Nephron (organoid): ENCODE measurements around the gene OGFOD3.

Source experiments
- H3K27ac Mint-ChIP-seq, 3 experiments: 2 replicates each; pipeline ENCODE4 v1.8.0; 2020; ENCODE audit warnings: mixed read lengths in 3 of 3, mild to moderate bottlenecking in 2 of 3, moderate library complexity in 1 of 3
- H3K27me3 Mint-ChIP-seq: 2 replicates; pipeline ENCODE4 v1.8.0; 2021; ENCODE audit warnings: low read depth, mild to moderate bottlenecking, moderate library complexity, mixed read lengths
- H3K36me3 Mint-ChIP-seq: 2 replicates; pipeline ENCODE4 v1.8.0; 2020; ENCODE audit warnings: low read depth, mixed read lengths
- H3K4me1 Mint-ChIP-seq: 2 replicates; pipeline ENCODE4 v1.8.0; 2020; ENCODE audit warnings: mixed read lengths
- H3K4me3 Mint-ChIP-seq, 3 experiments: 2 replicates each; pipeline ENCODE4 v1.8.0; 2020; ENCODE audit warnings: mild to moderate bottlenecking in 3 of 3, mixed read lengths in 3 of 3, moderate library complexity in 2 of 3
- H3K9me3 Mint-ChIP-seq: 2 replicates; pipeline ENCODE4 v1.8.0; 2020; ENCODE audit warnings: mixed read lengths
- TF ChIP-seq, protein P1 (sequence below), 3 experiments: fragments of 200-600 bp; sonication (generic); IDR thresholded peaks; one replicate each; pipeline ENCODE4 v1.5.0; 2021; ENCODE audit warnings: antibody characterized with exemption in 3 of 3; ENCODE audit not compliant: unreplicated experiment in 3 of 3

The OGFOD3 gene

DNA sequence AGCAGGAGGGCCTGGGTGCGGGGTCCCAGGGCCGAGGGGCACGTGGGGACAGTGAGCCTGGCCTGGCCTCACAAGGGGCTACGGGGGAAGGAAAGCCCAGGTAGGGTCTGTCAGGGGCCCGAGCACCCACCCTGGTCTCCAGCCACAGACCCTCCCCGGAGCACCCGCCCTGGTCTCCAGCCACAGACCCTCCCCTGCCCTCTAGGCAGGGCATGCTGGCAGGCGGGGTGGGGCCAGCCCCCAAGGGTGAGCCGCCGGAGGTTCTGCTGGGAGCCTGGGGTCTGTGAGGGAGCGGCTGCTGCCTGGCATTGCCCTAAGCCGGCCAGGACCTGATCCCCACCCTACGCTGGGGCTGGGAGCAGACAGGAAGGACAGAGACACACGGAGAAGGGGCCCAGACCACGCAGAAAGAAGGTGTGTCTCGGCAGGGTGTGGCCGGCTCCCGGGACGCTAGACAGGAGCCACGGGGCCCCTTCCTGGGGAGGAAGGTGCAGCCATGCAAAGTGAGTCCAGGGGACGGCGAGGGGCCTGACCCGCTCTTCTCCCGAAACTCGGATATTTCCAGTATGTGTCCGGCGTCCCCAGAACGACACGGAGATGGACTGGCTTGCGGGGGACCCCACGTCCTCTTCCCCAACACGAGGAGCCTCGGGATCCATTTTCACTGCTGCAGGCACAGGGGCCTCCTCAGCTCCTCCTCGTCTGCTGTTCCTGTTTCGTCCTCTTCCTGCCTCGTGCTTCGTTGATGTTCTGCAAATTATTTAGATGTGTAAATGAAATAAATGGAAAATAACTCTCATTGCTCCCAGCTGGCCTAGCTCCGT, 31.3 kb downstream of the OGFOD3 start:
- Mint-ChIP-seq H3K4me1 (peaks cover 32% of the 10 kb centered on the region), H3K27ac (peak overlapping the region in 2 of 3 experiments; percentile 44 to 76), H3K36me3 (peaks cover 4% of the 10 kb centered on the region), H3K4me3 (no peak overlapping the region), H3K9me3 (no peaks in the 10 kb centered on the region), H3K27me3 (no peaks in the 10 kb centered on the region)
- TF ChIP-seq, protein P1, sequence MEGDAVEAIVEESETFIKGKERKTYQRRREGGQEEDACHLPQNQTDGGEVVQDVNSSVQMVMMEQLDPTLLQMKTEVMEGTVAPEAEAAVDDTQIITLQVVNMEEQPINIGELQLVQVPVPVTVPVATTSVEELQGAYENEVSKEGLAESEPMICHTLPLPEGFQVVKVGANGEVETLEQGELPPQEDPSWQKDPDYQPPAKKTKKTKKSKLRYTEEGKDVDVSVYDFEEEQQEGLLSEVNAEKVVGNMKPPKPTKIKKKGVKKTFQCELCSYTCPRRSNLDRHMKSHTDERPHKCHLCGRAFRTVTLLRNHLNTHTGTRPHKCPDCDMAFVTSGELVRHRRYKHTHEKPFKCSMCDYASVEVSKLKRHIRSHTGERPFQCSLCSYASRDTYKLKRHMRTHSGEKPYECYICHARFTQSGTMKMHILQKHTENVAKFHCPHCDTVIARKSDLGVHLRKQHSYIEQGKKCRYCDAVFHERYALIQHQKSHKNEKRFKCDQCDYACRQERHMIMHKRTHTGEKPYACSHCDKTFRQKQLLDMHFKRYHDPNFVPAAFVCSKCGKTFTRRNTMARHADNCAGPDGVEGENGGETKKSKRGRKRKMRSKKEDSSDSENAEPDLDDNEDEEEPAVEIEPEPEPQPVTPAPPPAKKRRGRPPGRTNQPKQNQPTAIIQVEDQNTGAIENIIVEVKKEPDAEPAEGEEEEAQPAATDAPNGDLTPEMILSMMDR (IDR thresholded peaks at IDR 0.05; ENCODE audit: unreplicated experiment in 3 of 3): no peak

DNA sequence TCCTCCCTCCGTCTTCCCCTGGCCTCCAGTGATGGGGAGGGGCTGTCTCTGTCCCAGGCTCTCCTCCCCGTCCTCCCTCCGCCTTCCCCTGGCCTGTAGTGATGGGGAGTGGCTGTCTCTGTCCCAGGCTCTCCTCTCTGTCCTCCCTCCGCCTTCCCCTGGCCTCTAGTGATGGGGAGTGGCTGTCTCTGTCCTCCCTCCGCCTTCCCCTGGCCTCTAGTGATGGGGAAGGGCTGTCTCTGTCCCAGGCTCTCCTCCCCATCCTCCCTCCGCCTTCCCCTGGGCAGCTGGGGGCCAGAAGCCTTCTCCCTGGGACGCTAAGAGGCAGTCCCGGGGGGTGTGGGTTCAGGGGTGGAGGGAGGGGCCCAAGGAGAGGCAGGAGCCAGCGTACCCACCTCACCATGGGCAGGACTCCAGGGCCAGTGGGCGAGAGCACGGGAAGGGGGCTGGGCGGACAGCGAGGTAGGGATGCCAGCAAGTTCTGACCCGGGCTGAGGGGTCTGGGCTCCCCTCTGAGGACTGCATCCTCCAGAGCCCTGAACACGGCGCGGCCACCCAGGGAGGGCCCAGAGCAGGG, 32.0 kb downstream of the OGFOD3 start:
- Mint-ChIP-seq H3K36me3 (peaks cover 4% of the 10 kb centered on the region), H3K27ac (peak overlapping the region; percentile 17 to 77 (median 72)), H3K27me3 (no peaks in the 10 kb centered on the region), H3K4me3 (peak overlapping the region in 2 of 3 experiments; percentile 15 to 38), H3K9me3 (no peaks in the 10 kb centered on the region), H3K4me1 (peaks cover 33% of the 10 kb centered on the region)
- TF ChIP-seq, protein P1 (IDR thresholded peaks at IDR 0.05; ENCODE audit: unreplicated experiment in 3 of 3): no peak

DNA sequence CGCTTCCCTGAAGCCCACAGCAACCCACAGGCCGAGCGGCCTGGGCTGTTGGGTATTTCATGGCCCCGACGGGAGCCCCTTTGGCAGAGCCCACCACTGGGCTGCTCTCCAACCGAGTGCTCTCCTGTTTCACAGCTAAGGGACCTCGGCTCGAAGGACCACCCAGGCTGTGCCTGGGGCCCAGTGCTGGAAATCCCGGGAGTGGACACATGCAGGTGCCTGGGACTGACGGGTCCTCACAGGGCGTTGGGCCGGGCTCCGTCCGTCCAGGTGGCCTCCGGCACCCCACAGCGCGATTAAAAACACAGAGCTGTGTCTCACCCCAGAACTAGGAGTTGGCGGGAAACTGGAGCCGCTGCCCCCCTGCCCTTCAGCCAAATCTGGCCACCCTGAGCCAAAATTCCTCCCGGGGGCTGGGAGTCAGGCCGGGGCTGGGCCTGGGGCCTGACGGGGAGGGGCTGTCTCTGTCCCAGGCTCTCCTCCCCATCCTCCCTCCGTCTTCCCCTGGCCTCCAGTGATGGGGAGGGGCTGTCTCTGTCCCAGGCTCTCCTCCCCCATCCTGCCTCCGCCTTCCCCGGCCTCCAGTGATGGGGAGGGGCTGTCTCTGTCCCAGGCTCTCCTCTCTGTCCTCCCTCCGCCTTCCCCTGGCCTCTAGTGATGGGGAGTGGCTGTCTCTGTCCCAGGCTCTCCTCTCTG, 32.7 kb downstream of the OGFOD3 start:
- no peaks in the 10 kb centered on the region for H3K9me3 Mint-ChIP-seq
- TF ChIP-seq, protein P1 (IDR thresholded peaks at IDR 0.05; ENCODE audit: unreplicated experiment in 3 of 3): no peak
- peaks cover 39% of the 10 kb centered on the region for H3K4me1 Mint-ChIP-seq
- H3K27me3 Mint-ChIP-seq: no peaks in the 10 kb centered on the region
- peak overlapping the region; percentile 17 to 77 (median 72) for H3K27ac Mint-ChIP-seq
- peaks cover 4% of the 10 kb centered on the region for H3K36me3 Mint-ChIP-seq
- peak overlapping the region in 1 of 3 experiments; percentile 15 for H3K4me3 Mint-ChIP-seq

- peaks cover 5% of the 10 kb centered on the region for H3K27me3 Mint-ChIP-seq
- H3K27ac Mint-ChIP-seq: peak overlapping the region in 1 of 3 experiments; percentile 72
- no peaks in the 10 kb centered on the region for H3K9me3 Mint-ChIP-seq
- peaks cover 39% of the 10 kb centered on the region for H3K4me1 Mint-ChIP-seq
- no peak overlapping the region for H3K4me3 Mint-ChIP-seq
- TF ChIP-seq, protein P1 (IDR thresholded peaks at IDR 0.05; ENCODE audit: unreplicated experiment in 3 of 3): no peak
- H3K36me3 Mint-ChIP-seq: peaks cover 4% of the 10 kb centered on the region
These were observed 33.5 kb downstream of the OGFOD3 start for GRCh38 chr17:82384730-82385481.

- peak overlapping the region in 2 of 3 experiments; percentile 80 to 82 for H3K27ac Mint-ChIP-seq
- H3K9me3 Mint-ChIP-seq: no peaks in the 10 kb centered on the region
- H3K4me3 Mint-ChIP-seq: no peak overlapping the region
- peaks cover 9% of the 10 kb centered on the region for H3K27me3 Mint-ChIP-seq
- H3K36me3 Mint-ChIP-seq: peaks cover 2% of the 10 kb centered on the region
- TF ChIP-seq, protein P1 (IDR thresholded peaks at IDR 0.05; ENCODE audit: unreplicated experiment in 3 of 3): no peak
- H3K4me1 Mint-ChIP-seq: peaks cover 36% of the 10 kb centered on the region
These were observed 34.2 kb downstream of the OGFOD3 start for GRCh38 chr17:82384051-82384729.
